Type B pancreatic cell (in vitro differentiated cells): ENCODE results near the gene PRDM7. TPM values are rescaled to one million over a fixed set of nuclear protein-coding genes. Genes with fewer than 3 reads are reported as not detected.

Experiments used
- DNase-seq: peaks from one replicate; pipeline ENCODE4 v3.0.0; 2021; ENCODE audit warnings: mixed read lengths; ENCODE audit not compliant: unreplicated experiment; ENCODE audit errors: extremely low spot score
- H3K27ac Mint-ChIP-seq: 2 replicates; pipeline ENCODE4 v1.8.0; 2021; ENCODE audit warnings: mild to moderate bottlenecking, mixed read lengths
- H3K27me3 Mint-ChIP-seq: 2 replicates; pipeline ENCODE4 v1.8.0; 2021; ENCODE audit warnings: mixed read lengths
- H3K36me3 Mint-ChIP-seq: 2 replicates; pipeline ENCODE4 v1.8.0; 2021; ENCODE audit warnings: mixed read lengths
- H3K4me1 Mint-ChIP-seq: one replicate; pipeline ENCODE4 v1.8.0; 2021; ENCODE audit warnings: mixed read lengths; ENCODE audit not compliant: unreplicated experiment
- H3K4me3 Mint-ChIP-seq: 2 replicates; pipeline ENCODE4 v1.8.0; 2021; ENCODE audit warnings: mild to moderate bottlenecking, mixed read lengths
- H3K9me3 Mint-ChIP-seq: 2 replicates; pipeline ENCODE4 v1.8.0; 2021; ENCODE audit warnings: mixed read lengths
- total RNA-seq: library from RNA; stranded (reverse); gene quantifications from 2 replicates; pipeline ENCODE4 v1.2.1, GENCODE V29; 2021; ENCODE audit warnings: low replicate concordance
- TF ChIP-seq, protein P1 (sequence below): fragments of 200-600 bp; sonication (generic); conservative IDR thresholded peaks from 2 replicates; pipeline ENCODE4 v1.5.0; 2021; ENCODE audit warnings: antibody characterized with exemption, mild to moderate bottlenecking

The PRDM7 gene
- total RNA-seq, 1 donor from 2014 or later, result not detected

DNA sequence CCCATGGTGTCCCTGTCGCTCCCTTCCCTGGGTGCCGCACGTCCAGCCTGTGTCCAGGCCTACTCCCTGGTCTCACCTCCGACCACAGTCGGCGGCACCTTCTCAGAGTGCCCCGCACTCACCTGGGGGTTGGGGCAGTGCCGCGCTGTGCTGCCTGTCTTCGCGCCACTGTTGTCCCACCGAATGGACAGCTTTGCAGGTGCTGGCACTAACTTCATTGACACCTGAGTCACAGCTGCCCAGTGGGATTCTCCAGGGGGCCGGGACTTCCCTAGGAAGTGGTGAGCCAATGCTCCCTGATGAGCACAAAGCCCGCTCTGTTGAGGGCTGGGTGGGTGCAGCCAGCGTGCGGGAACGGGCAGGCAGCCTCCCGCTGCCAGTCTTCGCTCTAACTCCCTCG, 33.6 kb downstream of the PRDM7 start:
- DNase-seq, result no peak
- H3K9me3 Mint-ChIP-seq, result no peaks in the 10 kb centered on the region
- H3K4me3 Mint-ChIP-seq, result no peak overlapping the region
- no peaks in the 10 kb centered on the region for H3K36me3 Mint-ChIP-seq
- peaks cover 9% of the 10 kb centered on the region for H3K4me1 Mint-ChIP-seq
- peaks cover 4% of the 10 kb centered on the region for H3K27me3 Mint-ChIP-seq
- TF ChIP-seq, protein P1, sequence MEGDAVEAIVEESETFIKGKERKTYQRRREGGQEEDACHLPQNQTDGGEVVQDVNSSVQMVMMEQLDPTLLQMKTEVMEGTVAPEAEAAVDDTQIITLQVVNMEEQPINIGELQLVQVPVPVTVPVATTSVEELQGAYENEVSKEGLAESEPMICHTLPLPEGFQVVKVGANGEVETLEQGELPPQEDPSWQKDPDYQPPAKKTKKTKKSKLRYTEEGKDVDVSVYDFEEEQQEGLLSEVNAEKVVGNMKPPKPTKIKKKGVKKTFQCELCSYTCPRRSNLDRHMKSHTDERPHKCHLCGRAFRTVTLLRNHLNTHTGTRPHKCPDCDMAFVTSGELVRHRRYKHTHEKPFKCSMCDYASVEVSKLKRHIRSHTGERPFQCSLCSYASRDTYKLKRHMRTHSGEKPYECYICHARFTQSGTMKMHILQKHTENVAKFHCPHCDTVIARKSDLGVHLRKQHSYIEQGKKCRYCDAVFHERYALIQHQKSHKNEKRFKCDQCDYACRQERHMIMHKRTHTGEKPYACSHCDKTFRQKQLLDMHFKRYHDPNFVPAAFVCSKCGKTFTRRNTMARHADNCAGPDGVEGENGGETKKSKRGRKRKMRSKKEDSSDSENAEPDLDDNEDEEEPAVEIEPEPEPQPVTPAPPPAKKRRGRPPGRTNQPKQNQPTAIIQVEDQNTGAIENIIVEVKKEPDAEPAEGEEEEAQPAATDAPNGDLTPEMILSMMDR, result no peak
- no peak overlapping the region for H3K27ac Mint-ChIP-seq

DNA sequence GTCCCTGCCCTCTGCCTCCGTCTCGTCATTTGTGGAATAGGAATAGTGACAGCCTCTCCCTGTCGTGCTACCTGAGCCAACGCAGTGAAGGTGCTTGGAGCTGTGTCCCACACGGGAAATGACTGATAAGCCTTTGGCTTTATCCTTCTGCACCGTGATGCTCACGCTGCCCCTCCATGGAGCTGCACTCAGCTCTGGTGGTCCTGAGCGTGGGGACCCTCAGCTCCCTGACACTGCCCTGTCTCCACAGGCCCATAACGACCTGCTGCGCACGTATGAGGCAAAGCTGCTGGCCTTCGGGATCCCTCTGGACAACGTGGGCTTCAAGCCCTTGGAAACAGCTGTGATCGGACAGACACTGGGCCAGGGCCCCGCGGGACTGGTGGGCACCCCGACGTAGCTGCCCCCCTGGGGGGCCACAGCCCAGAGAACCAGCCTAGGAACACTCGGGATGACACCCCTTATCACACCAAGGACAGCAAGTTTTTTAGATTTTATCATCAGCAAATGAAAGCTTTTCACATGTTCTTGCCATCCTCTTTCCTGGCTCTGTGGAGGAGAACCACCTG, 34.1 kb downstream of the PRDM7 start:
- Mint-ChIP-seq H3K4me1 (peaks cover 4% of the 10 kb centered on the region), H3K9me3 (no peaks in the 10 kb centered on the region), H3K27ac (no peak overlapping the region), H3K36me3 (no peaks in the 10 kb centered on the region), H3K27me3 (no peaks in the 10 kb centered on the region), H3K4me3 (no peak overlapping the region)
- TF ChIP-seq, protein P1, result no peak
- DNase-seq, result no peak

DNA sequence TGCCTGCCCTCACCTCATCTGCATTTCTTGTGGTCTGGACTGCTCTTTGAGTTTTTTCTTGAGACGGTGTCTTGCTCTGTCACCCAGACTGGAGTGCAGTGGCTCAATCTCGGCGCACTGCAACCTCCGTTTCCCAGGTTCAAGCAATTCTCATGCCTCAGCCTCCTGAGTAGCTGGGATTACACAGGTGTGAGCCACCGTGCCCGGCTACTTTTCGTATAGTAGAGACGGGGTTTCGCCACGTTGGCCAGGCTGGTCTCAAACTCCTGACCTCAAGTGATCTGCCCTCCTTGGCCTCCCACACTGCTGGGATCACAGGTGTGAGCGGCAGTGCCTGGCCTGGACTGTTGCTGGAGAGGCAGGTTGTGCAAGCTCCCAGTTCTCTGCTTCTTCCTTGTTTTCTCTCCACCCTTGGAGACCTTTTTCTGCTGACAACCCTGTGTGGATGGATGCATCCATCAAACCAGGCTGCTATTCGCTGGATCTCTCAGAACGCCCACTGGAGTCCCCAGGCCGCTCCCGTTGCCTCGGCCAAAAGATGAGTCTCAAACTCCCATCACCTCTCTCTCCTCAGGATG, 35.1 kb downstream of the PRDM7 start:
- Mint-ChIP-seq H3K36me3 (peaks cover under 1% of the 10 kb centered on the region), H3K4me1 (peaks cover 4% of the 10 kb centered on the region), H3K9me3 (no peaks in the 10 kb centered on the region)

DNA sequence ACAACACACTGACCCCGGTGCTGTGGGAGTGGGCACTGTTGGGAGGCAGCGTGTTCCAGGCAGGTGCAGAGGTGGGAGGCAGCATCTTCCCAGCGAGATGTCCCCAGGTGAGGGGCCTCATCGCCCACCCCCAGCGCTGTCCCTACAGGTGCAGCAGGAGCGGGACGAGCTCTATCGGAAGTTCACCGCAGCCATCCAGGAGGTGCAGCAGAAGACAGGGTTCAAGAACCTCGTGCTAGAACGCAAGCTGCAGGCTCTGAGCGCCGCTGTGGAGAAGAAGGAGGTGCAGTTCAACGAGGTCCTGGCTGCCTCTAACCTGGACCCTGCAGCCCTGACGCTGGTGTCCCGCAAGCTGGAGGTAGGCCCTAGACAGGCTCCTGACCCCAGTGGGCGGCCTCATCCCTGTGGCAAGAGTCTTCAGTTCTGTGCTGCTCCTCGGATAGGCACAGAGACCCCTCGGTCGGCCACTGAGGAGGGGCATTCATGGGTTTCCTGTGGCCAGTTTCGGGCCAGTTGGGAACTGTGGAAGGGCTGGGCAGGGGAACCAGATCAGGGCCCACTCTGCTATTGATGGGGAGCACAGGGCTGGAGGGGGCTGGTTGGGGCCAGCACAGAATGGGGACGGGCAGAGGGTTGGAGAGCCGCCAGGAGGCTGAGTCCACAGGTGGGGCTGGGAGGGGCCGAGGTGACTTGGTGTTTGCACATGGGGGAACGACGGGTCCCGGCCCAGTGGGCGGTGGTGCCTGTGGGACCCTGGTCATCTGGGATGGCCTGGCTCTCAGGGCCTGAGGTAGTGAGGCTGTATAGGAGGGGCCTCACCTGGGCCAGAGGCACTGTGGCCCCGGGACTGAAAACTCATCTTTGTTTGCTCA, 36.7 kb downstream of the PRDM7 start:
- Mint-ChIP-seq H3K9me3 (no peaks in the 10 kb centered on the region), H3K27ac (no peak overlapping the region), H3K36me3 (peaks cover 12% of the 10 kb centered on the region), H3K4me3 (no peak overlapping the region), H3K27me3 (no peaks in the 10 kb centered on the region), H3K4me1 (peaks cover 2% of the 10 kb centered on the region)
- DNase-seq, result no peak
- TF ChIP-seq, protein P1, result no peak

More for the DNA sequence above, 35.1 kb downstream of the PRDM7 start:
- Mint-ChIP-seq H3K4me3 (no peak overlapping the region), H3K27me3 (no peaks in the 10 kb centered on the region), H3K27ac (no peak overlapping the region)
- TF ChIP-seq, protein P1, result no peak
- DNase-seq, result no peak

DNA sequence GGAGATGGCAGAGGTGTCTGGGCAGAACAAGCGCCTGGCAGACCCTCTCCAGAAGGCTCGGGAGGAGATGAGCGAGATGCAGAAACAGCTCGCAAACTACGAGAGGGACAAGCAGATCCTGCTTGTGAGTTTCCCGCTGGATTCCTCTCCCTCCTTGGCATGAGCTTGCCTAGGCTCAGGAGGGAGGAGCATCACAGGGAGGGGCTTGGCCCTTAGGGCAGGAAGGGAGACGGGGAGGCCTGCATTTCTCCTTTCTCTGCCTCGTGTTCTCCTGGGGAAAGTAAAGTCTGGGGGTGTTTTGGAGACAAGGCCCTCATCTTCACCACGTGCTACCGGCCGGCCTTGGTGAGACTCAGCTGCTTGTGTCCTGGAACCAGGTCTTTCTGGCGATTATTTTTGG, 39.9 kb downstream of the PRDM7 start:
- Mint-ChIP-seq H3K4me1 (peaks cover 4% of the 10 kb centered on the region), H3K4me3 (no peak overlapping the region), H3K27me3 (peaks cover 2% of the 10 kb centered on the region), H3K9me3 (no peaks in the 10 kb centered on the region), H3K36me3 (peaks cover 24% of the 10 kb centered on the region), H3K27ac (no peak overlapping the region)
- TF ChIP-seq, protein P1, result no peak
- DNase-seq, result no peak
